ENCODE data around the gene NUTM2B. TPM values are rescaled to one million over a fixed set of nuclear protein-coding genes. Genes with fewer than 3 reads are reported as not detected.
"Not testable (repeated sequence)": the region's sequence is repeated elsewhere in the genome, so short reads cannot be mapped to it uniquely, and the experiment has no call there.

Gene NUTM2B, protein sequence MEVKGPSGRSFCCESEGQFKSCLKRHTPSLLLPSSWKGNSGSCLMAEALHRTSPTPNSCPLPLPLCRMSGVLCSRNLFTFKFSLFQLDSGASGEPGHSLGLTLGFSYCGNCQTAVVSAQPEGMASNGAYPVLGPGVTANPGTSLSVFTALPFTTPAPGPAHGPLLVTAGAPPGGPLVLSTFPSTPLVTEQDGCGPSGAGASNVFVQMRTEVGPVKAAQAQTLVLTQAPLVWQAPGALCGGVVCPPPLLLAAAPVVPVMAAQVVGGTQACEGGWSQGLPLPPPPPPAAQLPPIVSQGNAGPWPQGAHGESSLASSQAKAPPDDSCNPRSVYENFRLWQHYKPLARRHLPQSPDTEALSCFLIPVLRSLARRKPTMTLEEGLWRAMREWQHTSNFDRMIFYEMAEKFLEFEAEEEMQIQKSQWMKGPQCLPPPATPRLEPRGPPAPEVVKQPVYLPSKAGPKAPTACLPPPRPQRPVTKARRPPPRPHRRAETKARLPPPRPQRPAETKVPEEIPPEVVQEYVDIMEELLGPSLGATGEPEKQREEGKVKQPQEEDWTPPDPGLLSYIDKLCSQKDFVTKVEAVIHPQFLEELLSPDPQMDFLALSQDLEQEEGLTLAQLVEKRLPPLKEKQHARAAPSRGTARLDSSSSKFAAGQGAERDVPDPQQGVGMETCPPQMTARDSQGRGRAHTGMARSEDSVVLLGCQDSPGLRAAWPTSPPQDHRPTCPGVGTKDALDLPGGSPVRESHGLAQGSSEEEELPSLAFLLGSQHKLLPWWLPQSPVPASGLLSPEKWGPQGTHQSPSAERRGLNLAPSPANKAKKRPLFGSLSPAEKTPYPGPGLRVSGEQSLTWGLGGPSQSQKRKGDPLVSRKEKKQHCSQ
- polyA plus RNA-seq (2013, experiment 1 of 2): 0.80 TPM
- 0.63 TPM for polyA plus RNA-seq (2013, experiment 2 of 2)

DNA sequence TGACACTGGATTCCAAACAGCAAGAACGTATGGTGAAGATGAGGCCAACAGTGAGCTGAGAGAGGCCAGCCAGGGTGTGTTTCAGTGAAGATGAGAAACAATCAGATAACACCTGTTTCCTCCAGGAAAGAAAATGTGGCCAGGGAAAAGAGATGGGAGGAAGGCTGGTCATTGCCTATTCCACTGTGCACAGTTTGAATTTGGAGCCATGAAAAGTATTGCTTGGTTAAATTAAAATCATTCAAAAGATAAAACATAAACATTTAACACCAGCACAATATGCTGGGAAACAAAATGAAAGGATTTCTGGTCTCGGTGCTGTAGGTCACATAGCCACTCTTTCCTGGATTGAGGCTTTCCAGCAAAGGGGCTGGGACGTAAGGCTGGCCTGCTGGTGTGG, at the start of gene NUTM2B:
NUTM2B (plus strand) TSS at position 301 of the 400 bp plus-strand sequence. CDS start 383 bp downstream, outside the sequence.
- H3K4me1 ChIP-seq (ENCODE audit: insufficient read depth, low read length); H3K9me3 ChIP-seq (ENCODE audit: insufficient read depth, low read depth, low read length); H3K4me3 ChIP-seq (ENCODE audit: low read length); H3K27ac ChIP-seq (ENCODE audit: low read depth, low read length); H3K36me3 ChIP-seq (ENCODE audit: insufficient read depth, low read length); H3K9ac ChIP-seq (ENCODE audit: low read depth, low read length); H3K27me3 ChIP-seq (ENCODE audit: insufficient read depth, low read length): not testable (repeated sequence)
- WGBS: no CpG with 5 or more reads among the region's 3 CpGs

DNA sequence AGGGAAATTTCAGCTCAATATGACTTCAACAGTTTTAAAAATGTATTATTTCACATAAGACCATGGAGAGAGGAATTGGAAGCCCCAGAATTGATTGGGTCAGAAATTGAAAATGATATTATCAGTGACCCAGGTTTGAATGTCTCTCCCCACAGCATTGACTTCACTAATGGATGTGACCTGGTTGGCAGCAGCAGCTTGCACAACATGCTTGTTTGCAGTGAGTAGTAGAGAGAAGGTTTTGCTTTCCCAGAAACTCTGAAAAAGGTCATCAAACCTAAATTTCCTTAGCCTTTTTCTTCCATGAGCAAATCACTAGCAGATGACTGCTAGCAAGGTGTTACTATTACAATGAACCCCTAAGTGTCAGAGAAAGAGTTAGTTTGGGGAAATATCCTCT, 39.7 kb upstream of the NUTM2B start:
- H3K9ac ChIP-seq (ENCODE audit: low read depth, low read length); H3K27ac ChIP-seq (ENCODE audit: low read depth, low read length); H3K27me3 ChIP-seq (ENCODE audit: insufficient read depth, low read length); H3K36me3 ChIP-seq (ENCODE audit: insufficient read depth, low read length); H3K4me3 ChIP-seq (ENCODE audit: low read length); H3K4me1 ChIP-seq (ENCODE audit: insufficient read depth, low read length); H3K9me3 ChIP-seq (ENCODE audit: insufficient read depth, low read depth, low read length): not testable (repeated sequence)

DNA sequence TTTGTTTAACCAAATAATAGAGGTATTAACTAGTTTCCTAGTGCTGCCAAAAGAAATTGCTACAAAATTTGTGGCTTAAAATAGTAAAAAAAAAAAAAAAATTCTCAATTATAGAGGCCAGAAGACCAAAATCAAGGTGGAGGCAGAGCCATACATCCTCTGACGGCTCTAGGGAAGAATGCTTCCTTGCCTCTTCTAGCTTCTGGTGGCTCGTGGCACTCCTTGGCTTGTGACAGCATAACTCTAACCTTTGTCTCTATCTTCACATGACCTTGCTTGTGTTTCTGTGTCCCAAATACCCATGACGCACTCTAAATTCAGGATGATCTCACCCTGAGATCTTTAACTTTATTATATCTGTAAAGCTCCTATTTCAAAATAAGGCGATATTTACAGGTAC, 38.3 kb upstream of the NUTM2B start:
- H3K9me3 ChIP-seq (ENCODE audit: insufficient read depth, low read depth, low read length); H3K4me1 ChIP-seq (ENCODE audit: insufficient read depth, low read length); H3K36me3 ChIP-seq (ENCODE audit: insufficient read depth, low read length); H3K9ac ChIP-seq (ENCODE audit: low read depth, low read length); H3K27ac ChIP-seq (ENCODE audit: low read depth, low read length); H3K27me3 ChIP-seq (ENCODE audit: insufficient read depth, low read length); H3K4me3 ChIP-seq (ENCODE audit: low read length): not testable (repeated sequence)
- 90% methylated on average over 4 of the region's 4 CpGs for WGBS

DNA sequence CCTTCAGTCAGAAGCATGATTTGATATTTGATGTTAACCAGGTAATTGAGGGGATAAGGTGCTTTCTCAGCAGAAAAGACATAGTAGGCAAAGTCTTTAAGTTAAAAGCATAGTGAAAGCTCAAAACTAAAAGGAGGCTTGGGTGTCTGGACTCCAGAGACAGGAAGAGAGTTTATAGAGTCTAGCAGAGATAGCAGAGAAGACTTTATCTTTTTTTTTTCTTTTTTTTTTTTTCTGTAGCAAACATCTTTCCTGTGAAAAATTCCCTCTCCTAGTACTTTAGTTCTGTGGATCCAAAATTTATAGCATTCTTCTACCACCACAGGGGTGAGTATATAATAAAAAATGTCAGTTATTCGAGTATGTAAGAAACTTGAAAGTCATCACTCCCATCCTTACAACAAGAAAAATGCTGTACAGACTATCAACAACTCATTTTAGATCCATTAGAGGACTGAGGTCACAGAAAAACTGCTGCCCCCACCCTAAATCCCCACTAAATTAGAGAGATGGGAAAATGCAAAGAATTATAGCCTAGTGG, 33.7 kb upstream of the NUTM2B start:
- not testable (repeated sequence) for H3K9ac ChIP-seq (ENCODE audit: low read depth, low read length); H3K9me3 ChIP-seq (ENCODE audit: insufficient read depth, low read depth, low read length); H3K4me3 ChIP-seq (ENCODE audit: low read length); H3K4me1 ChIP-seq (ENCODE audit: insufficient read depth, low read length); H3K36me3 ChIP-seq (ENCODE audit: insufficient read depth, low read length); H3K27me3 ChIP-seq (ENCODE audit: insufficient read depth, low read length); H3K27ac ChIP-seq (ENCODE audit: low read depth, low read length)
- WGBS: no CpG with 5 or more reads among the region's 1 CpG

DNA sequence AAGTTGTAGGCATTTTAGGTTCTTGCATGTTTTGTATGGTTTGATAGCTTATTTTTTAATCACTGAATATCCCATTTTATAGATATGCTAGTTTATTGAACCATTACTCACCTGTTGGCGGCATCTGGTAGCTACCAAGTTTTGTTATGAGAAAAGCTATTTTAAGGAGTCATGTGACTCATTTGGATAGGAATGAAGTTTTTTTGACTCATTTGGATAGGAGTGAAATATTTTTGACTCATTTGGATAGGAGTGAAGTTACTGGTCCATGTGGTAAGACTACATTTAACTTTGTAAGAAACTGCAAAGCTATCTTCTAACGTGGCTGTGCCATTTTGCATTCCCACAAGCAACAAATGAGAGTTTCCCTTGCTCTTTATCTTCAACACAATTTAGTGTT, 28.1 kb upstream of the NUTM2B start:
- not testable (repeated sequence) for H3K27ac ChIP-seq (ENCODE audit: low read depth, low read length); H3K9me3 ChIP-seq (ENCODE audit: insufficient read depth, low read depth, low read length); H3K36me3 ChIP-seq (ENCODE audit: insufficient read depth, low read length); H3K27me3 ChIP-seq (ENCODE audit: insufficient read depth, low read length); H3K9ac ChIP-seq (ENCODE audit: low read depth, low read length); H3K4me3 ChIP-seq (ENCODE audit: low read length); H3K4me1 ChIP-seq (ENCODE audit: insufficient read depth, low read length)
- 97% methylated on average over 1 of the region's 2 CpGs for WGBS

DNA sequence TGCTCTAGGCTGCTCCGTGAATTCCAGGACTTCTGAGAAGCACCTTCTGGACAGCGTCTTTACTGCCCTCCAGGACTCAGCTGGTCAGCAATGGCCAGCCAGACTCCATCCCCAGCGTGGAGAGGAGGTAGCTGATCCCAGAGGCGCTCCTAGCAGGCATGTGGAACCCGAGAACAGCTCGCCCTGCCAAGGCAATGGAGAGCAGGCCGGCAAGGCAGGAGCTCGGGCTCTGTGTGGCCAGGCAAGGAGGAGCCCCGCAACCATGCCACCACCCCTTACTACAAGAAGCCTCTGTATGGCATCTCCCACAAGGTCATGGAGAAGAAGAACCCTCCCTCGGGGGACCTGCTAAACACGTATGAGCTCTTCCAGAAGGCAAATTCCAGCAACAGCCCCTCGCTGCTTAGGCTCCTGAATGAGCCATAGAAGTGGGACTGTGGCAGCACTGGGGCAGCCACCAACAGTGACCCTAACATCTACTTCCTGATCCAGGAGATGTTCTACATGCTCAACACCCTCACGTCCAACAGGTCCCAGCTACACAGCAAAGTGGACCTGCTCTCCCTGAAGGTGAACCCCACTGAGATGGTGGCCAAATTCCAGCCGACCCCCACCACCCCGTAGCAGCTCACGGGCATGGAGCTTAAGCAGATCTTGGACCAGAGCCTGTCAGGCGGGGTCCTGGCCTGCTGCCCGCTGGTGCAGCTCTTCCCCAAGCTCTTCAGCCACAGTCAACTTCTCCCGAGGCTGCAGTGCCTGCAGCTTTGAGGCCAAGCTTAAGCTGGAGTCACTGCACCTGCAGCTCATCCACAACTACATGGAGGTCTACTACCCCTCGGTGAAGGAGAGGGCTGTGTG, 19.8 kb upstream of the NUTM2B start:
- not testable (repeated sequence) for H3K27ac ChIP-seq (ENCODE audit: low read depth, low read length); H3K27me3 ChIP-seq (ENCODE audit: insufficient read depth, low read length); H3K4me1 ChIP-seq (ENCODE audit: insufficient read depth, low read length); H3K36me3 ChIP-seq (ENCODE audit: insufficient read depth, low read length); H3K4me3 ChIP-seq (ENCODE audit: low read length); H3K9ac ChIP-seq (ENCODE audit: low read depth, low read length); H3K9me3 ChIP-seq (ENCODE audit: insufficient read depth, low read depth, low read length)
- WGBS: 96% methylated on average over 20 of the region's 20 CpGs

DNA sequence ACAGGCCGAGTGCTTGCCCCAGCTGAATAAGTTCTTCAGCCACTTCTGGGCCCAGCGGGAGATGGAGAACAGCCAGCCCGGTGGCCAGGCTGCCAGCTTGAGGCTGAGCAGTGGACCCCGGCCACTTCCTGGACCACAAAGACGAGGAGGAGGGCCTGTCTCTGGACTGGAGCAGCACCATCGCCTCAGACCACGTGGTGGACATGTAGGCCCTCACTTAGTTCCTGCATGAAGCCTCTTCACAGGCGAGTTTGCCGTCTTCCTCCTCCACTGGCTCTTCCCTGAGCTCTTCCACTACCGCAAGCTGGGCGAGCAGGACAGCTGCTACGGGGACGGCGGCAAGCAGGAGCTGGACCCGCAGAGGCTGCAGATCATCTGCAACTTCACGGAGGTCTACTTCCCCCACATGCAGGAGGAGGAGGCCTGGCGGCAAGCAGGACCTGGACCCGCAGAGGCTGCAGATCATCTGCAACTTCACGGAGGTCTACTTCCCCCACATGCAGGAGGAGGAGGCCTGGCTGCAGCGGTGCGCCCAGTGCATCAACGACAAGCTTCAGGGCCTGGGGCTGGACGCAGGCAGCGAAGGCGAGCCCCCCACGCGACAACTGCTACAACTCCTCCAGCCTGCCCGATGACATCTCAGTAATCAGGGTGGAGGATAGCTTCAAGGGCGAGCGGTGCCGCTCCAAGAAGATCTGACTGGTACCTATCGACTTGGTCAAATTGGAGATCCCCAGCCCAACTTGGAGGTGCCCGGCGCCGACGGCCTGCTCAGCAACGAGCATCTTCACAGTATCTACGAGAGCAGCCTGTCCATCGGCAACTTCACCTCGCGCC, 18.9 kb upstream of the NUTM2B start:
- H3K9me3 ChIP-seq (ENCODE audit: insufficient read depth, low read depth, low read length); H3K4me3 ChIP-seq (ENCODE audit: low read length); H3K9ac ChIP-seq (ENCODE audit: low read depth, low read length); H3K27me3 ChIP-seq (ENCODE audit: insufficient read depth, low read length); H3K36me3 ChIP-seq (ENCODE audit: insufficient read depth, low read length); H3K4me1 ChIP-seq (ENCODE audit: insufficient read depth, low read length); H3K27ac ChIP-seq (ENCODE audit: low read depth, low read length): not testable (repeated sequence)
- WGBS: 97% methylated on average over 41 of the region's 41 CpGs

DNA sequence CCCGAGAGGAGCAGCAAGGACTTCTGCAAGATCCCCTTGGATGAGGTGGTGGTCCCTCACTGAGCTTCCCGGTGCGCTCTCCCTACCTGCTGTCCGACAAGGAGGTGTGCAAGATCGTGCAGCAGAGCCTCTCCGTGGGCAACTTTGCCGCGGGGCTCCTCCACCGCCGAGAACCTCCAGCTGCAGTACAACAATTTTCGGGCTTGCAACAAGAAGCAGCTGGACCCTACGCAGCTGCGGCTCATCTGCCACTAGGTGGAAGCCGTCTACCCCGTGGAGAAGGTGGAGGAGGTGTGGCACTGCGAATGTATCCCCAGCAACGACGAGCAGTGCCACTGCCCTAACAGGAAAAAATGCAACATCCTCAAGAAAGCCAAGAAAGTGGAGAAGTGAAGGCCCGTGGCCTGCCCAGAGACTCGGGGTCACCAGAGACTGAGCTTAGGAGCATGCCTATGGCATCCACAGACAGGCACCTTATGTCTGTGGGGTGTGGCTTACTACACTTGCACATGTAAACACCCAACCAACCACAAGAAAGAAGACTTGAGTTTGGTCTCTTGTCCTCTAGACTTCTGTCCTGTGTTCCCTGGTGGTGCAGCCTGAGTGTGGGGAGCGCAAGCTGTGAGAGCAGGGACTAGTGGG, 17.9 kb upstream of the NUTM2B start:
- H3K27me3 ChIP-seq (ENCODE audit: insufficient read depth, low read length); H3K36me3 ChIP-seq (ENCODE audit: insufficient read depth, low read length); H3K9ac ChIP-seq (ENCODE audit: low read depth, low read length); H3K9me3 ChIP-seq (ENCODE audit: insufficient read depth, low read depth, low read length); H3K4me3 ChIP-seq (ENCODE audit: low read length); H3K4me1 ChIP-seq (ENCODE audit: insufficient read depth, low read length); H3K27ac ChIP-seq (ENCODE audit: low read depth, low read length): not testable (repeated sequence)
- WGBS: 80% methylated on average over 20 of the region's 21 CpGs

DNA sequence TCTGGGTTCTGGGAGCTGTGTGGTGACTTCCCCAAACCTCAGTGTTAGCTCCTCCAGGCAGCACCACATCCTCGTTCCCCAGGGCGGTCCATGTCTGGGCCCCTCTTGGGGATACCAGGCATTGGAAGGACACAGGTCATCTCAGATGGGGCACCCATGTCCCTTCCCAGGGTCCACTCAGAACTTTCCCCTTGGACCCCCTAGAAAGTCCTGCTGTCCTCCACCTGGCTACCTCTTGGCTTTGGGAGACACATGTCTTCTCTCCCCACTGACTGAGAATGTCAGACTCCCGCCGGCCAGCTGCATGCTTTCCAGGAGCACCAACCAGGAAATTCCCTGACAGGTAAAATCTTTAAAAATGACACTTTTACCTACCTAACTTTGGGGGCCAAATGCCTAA, 16.4 kb upstream of the NUTM2B start:
- not testable (repeated sequence) for H3K27ac ChIP-seq (ENCODE audit: low read depth, low read length); H3K27me3 ChIP-seq (ENCODE audit: insufficient read depth, low read length); H3K4me1 ChIP-seq (ENCODE audit: insufficient read depth, low read length); H3K9ac ChIP-seq (ENCODE audit: low read depth, low read length); H3K36me3 ChIP-seq (ENCODE audit: insufficient read depth, low read length); H3K9me3 ChIP-seq (ENCODE audit: insufficient read depth, low read depth, low read length); H3K4me3 ChIP-seq (ENCODE audit: low read length)
- WGBS: 89% methylated on average over 4 of the region's 4 CpGs

Data from HUES64 (cell line).